ENCODE data around the gene PARD3.

- TF ChIP-seq SIN3A (IDR thresholded peaks at IDR 0.05; ENCODE audit: borderline replicate concordance, insufficient read depth, low read length) (no peak), POLR2AphosphoS5 (IDR thresholded peaks at IDR 0.05; ENCODE audit: low read depth, low read length) (no peak), REST (IDR thresholded peaks at IDR 0.05; ENCODE audit: insufficient read depth in 1 of 2, low read depth in 2 of 2, low read length in 2 of 2) (no peak), TAF1 (IDR thresholded peaks at IDR 0.05; ENCODE audit: borderline replicate concordance, insufficient read depth, low read length) (no peak)
These were observed 70.5 kb downstream of the PARD3 start for GRCh38 chr10:34744590-34744989.
